ENCODE data around the gene GGPS1.

- no peak for TF ChIP-seq POLR2AphosphoS5 (IDR thresholded peaks at IDR 0.05; ENCODE audit: low read depth, low read length)
- no peak for TF ChIP-seq POLR2A (IDR thresholded peaks at IDR 0.05; ENCODE audit: low read depth, low read length)
- no peak for TF ChIP-seq TAF1 (IDR thresholded peaks at IDR 0.05; ENCODE audit: borderline replicate concordance, low read depth, low read length)
These were observed 23.6 kb upstream of the GGPS1 start for GRCh38 chr1:235304549-235305451.
